Ishikawa (cell line): ENCODE measurements around the gene DEFB113.

Source experiments
- CEBPB ChIP-seq: IDR thresholded peaks from 2 replicates; pipeline ENCODE4 v1.6.1; 2012
- CREB1 ChIP-seq: IDR thresholded peaks from 2 replicates; pipeline ENCODE4 v1.6.1; 2012; ENCODE audit warnings: low read depth
- EP300 ChIP-seq: IDR thresholded peaks from 2 replicates; pipeline ENCODE4 v1.6.1; 2012; ENCODE audit warnings: borderline replicate concordance
- FOXM1 ChIP-seq: IDR thresholded peaks from 2 replicates; pipeline ENCODE4 v1.6.1; 2012; ENCODE audit warnings: low read depth, borderline replicate concordance
- MAX ChIP-seq: IDR thresholded peaks from 2 replicates; pipeline ENCODE4 v1.6.1; 2012
- RAD21 ChIP-seq: IDR thresholded peaks from 2 replicates; pipeline ENCODE4 v1.6.1; 2012; ENCODE audit warnings: low read depth
- REST ChIP-seq: IDR thresholded peaks from 2 replicates; pipeline ENCODE4 v1.6.1; 2012; ENCODE audit warnings: low read depth, mild to moderate bottlenecking
- TAF1 ChIP-seq: IDR thresholded peaks from 2 replicates; pipeline ENCODE4 v1.6.1; 2012; ENCODE audit warnings: low read depth, mild to moderate bottlenecking
- TCF12 ChIP-seq: IDR thresholded peaks from 2 replicates; pipeline ENCODE4 v1.6.1; 2012; ENCODE audit warnings: low read depth
- TEAD4 ChIP-seq: IDR thresholded peaks from 2 replicates; pipeline ENCODE4 v1.6.1; 2012
- USF1 ChIP-seq: IDR thresholded peaks from 2 replicates; pipeline ENCODE4 v1.6.1; 2012
- YY1 ChIP-seq: IDR thresholded peaks from 2 replicates; pipeline ENCODE4 v1.6.1; 2012; ENCODE audit warnings: low read depth
- ZBTB7A ChIP-seq: IDR thresholded peaks from 2 replicates; pipeline ENCODE4 v1.6.1; 2012; ENCODE audit warnings: low read depth

DNA sequence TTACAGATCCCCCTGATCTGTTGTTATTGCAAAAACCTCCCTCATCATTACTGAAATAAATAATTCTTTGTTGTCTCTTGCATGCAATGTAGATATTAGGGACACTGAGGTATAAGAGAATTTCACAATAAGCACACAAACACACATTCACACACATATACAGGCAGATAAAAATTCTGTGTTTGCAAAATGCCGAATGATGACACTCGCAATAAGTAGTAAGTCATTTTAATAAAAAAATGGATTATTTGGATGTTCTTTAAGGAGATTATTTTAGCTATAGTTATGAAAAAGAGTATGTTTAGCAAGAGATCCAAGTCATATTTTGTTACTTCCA is 19.0 kb downstream of the DEFB113 start:
- TF ChIP-seq TEAD4: no peak
- TF ChIP-seq YY1: no peak
- TF ChIP-seq RAD21: no peak
- no peak for TF ChIP-seq EP300
- no peak for TF ChIP-seq REST
- no peak for TF ChIP-seq USF1
- TF ChIP-seq TAF1: no peak
- TF ChIP-seq CREB1: no peak
- no peak for TF ChIP-seq FOXM1
- no peak for TF ChIP-seq ZBTB7A
- TF ChIP-seq MAX: no peak
- no peak for TF ChIP-seq TCF12
- no peak for TF ChIP-seq CEBPB
